Measurements from ENCODE around the gene ACSF2.
A peak's percentile ranks its signal among the peaks of the same experiment; 100 is the strongest.

The ACSF2 gene

DNA sequence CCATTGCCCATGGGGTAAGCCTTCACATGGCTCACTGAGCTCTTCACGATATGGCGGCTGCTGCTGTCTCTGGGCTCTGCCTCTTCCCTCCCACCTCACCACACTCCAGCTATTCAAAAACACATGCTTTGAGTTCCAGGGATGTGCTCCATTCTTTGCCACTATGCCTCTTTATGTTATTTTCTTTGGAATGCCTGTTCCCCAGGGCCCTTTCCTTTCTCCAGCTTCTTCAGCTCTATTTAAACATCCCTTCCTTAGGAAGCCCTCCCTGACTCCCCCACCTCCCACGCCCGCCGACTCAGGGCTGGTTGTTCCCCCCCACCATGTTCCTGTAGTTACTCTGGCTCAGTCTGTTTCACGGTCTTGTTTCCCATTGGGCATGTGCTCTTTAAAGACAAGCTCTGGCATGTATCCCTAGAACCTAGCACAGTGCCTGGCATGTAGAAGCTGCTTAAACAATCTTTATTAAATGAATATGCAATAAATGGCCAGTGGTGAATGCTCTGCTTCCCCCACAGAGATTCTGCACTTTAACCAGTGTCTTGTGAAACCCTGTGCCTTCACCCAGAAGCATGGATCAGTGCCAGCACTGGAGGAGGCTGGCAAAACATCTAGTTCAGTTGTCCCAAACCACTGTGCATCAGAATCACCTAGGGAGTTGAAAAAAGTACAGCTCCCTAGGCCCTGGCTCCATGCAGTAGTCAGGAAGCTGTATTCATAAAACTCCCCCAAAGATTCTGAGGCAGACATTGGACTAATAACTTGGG, 89.1 kb downstream of the ACSF2 start:
- peaks cover 38% of the 10 kb centered on the region for H3K4me1 ChIP-seq (ENCODE audit: control insufficient read depth, insufficient read depth, low read length)
- no peaks in the 10 kb centered on the region for H3K36me3 ChIP-seq (ENCODE audit: control insufficient read depth, insufficient read depth, low read length, severe bottlenecking)
- no peak overlapping the region for H3K4me3 ChIP-seq (ENCODE audit: low read length)
- H3K9me3 ChIP-seq (ENCODE audit: control insufficient read depth, low read length): no peaks in the 10 kb centered on the region
- peak; percentile 78 for DNase-seq (ENCODE audit: low read depth)
- H3K9ac ChIP-seq (ENCODE audit: low read length): peak overlapping the region; percentile 50
- H3K27me3 ChIP-seq (replicated peaks; ENCODE audit: control insufficient read depth, insufficient read depth, low read length): no peaks in the 10 kb centered on the region

DNA sequence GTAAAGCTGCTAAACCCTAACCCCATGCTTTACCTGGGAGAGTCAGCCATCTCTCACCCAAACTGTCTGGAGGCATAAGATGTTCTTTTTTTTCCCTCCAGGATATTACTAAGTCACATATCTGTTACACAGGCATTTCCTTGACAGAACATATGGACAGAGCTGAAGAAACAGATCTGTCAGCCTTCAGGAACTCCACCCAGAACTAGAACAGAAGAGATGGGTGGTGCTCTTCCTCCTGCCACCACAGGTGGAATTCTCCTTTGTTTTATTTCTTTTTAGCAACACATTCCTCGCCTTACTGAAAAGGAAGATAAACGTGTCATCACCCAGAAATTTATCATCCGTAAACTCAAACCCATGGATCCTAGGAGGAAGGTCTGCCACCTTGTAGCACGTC, 91.0 kb downstream of the ACSF2 start:
- peaks cover 28% of the 10 kb centered on the region for H3K4me1 ChIP-seq (ENCODE audit: control insufficient read depth, insufficient read depth, low read length)
- H3K9me3 ChIP-seq (ENCODE audit: control insufficient read depth, low read length): no peaks in the 10 kb centered on the region
- no peak overlapping the region for H3K9ac ChIP-seq (ENCODE audit: low read length)
- DNase-seq (ENCODE audit: low read depth): no peak
- no peak overlapping the region for H3K4me3 ChIP-seq (ENCODE audit: low read length)
- H3K27me3 ChIP-seq (replicated peaks; ENCODE audit: control insufficient read depth, insufficient read depth, low read length): no peaks in the 10 kb centered on the region
- no peaks in the 10 kb centered on the region for H3K36me3 ChIP-seq (ENCODE audit: control insufficient read depth, insufficient read depth, low read length, severe bottlenecking)

DNA sequence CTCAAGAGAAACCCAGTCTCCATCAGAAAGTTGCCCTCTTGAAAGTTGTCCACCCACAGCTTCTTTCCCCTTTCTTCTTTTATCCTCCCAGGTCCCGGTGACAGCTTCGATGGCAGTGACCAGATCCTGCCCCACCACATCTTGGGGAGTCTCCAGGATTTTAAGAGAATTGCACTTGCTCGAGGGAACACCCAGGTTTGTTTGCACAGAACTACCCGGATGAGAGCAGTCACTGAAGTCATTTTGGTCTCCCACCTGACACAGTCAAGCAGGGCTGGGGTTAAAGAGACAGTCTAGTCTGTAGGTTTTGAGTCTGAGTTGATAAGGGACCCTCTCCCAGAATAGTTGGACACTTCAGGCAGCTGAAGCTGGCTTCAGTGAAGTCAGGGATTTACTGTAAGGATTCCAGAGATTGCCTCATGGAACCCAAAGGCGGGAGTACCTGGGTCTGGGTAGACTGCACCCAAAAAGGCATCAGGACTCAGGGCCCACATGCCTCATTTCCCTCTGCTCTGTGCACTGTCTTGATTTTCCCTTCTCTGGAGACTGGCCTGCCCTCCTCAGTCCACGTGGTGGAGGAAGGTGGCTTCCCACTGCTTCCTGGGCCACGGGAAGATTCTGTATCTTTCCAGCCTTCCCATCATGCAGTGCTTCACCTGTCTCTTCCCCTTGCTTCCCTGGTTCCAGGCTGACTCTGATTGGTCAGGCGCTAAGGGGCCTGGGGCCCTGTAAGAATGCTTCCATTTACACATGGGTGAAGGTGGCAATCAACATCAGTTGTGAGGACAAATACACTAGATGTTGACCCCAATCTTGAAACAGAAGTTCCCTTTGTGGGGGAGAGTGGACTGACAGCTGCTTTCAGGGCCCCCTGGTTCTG, 91.7 kb downstream of the ACSF2 start:
- Histone ChIP-seq H3K27me3 (replicated peaks; ENCODE audit: control insufficient read depth, insufficient read depth, low read length) (no peaks in the 10 kb centered on the region), H3K36me3 (ENCODE audit: control insufficient read depth, insufficient read depth, low read length, severe bottlenecking) (no peaks in the 10 kb centered on the region), H3K9me3 (ENCODE audit: control insufficient read depth, low read length) (no peaks in the 10 kb centered on the region), H3K9ac (ENCODE audit: low read length) (no peak overlapping the region), H3K4me1 (ENCODE audit: control insufficient read depth, insufficient read depth, low read length) (peaks cover 28% of the 10 kb centered on the region), H3K4me3 (ENCODE audit: low read length) (no peak overlapping the region)
- no peak for DNase-seq (ENCODE audit: low read depth)

DNA sequence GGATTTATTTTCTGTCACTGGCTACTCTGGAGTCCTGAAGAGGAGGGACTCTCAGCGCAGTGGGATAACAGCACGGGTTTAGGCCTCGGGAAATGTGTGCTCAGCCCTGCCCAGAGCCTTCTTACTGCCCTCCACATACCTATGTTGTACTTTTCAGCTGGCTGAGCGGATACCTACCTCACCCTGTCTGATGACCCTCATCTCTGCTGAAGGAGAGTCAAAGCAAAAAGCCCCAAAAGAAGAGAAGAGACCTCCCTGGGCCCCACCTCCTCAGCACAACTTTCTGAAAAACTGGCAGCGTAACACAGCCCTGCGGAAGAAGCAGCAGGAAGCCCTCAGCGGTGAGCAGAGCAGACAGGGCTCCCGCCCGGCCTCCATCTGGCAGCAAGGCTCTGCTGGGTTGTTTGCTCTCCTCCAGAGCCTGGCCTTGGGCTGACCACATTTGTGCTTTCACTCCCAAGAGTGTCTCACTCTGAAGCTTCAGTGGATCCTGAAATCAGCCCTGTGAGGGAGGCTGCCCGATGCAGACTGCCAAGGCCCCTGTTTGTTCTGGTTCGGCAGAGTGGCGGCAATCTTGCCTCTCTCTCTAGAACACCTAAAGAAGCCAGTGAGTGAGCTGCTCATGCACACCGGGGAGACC, 92.5 kb downstream of the ACSF2 start:
- Histone ChIP-seq H3K4me3 (ENCODE audit: low read length) (no peak overlapping the region), H3K27me3 (replicated peaks; ENCODE audit: control insufficient read depth, insufficient read depth, low read length) (no peaks in the 10 kb centered on the region), H3K9me3 (ENCODE audit: control insufficient read depth, low read length) (no peaks in the 10 kb centered on the region), H3K4me1 (ENCODE audit: control insufficient read depth, insufficient read depth, low read length) (peaks cover 26% of the 10 kb centered on the region), H3K9ac (ENCODE audit: low read length) (no peak overlapping the region), H3K36me3 (ENCODE audit: control insufficient read depth, insufficient read depth, low read length, severe bottlenecking) (no peaks in the 10 kb centered on the region)
- no peak for DNase-seq (ENCODE audit: low read depth)

DNA sequence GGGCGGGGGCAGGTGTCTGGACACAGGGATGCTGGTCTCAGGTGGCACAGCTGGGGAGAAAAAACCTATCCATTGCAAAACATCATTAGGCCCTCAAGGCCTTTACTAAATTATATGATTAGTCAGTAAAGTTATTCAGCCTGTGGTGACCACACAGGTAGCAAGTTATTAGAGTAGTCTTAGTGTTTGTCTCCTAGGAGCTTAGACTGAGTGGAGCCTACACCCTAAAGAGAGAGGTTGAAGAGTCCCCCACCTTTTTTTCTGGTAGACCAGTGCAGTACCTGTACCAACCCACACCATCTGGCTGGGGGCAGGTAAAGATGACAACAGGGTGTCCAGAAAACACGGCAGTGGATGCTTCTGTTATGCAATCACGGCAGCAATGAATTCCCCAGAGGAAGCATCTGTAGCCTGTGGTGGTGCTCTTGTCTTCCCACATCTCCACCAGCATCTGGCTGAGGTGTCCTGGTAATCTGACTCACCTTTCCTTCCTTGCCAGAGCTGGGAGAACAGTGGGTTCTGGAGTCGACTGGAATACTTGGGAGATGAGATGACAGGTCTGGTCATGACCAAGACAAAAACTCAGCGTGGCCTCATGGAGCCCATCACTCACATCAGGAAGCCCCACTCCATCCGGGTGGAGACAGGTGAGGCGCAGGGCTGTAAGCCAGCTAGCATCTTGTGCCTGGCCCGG, 93.3 kb downstream of the ACSF2 start:
- Histone ChIP-seq H3K9ac (ENCODE audit: low read length) (no peak overlapping the region), H3K4me1 (ENCODE audit: control insufficient read depth, insufficient read depth, low read length) (peaks cover 18% of the 10 kb centered on the region), H3K36me3 (ENCODE audit: control insufficient read depth, insufficient read depth, low read length, severe bottlenecking) (no peaks in the 10 kb centered on the region), H3K27me3 (replicated peaks; ENCODE audit: control insufficient read depth, insufficient read depth, low read length) (no peaks in the 10 kb centered on the region), H3K4me3 (ENCODE audit: low read length) (no peak overlapping the region), H3K9me3 (ENCODE audit: control insufficient read depth, low read length) (no peaks in the 10 kb centered on the region)
- DNase-seq (ENCODE audit: low read depth): no peak

DNA sequence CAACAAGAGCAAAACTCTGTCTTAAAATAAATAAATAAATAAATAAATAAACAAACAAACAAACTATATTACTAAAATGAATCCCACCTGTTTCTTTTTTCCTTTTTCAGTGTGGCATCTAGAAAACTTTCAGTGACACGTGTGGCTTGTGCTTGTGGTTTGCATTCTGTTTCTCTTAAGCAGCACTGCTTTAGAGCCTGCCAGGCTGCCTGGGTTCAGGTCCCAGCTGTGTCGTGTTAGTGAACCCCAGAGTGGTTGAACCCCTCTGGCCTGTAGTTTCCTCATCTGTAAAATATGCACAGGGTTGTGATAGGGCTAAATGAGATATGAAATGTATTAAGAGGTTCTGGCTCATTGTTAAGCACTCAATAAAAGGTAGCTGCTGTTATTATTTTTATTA, 94.5 kb downstream of the ACSF2 start:
- Histone ChIP-seq H3K9me3 (ENCODE audit: control insufficient read depth, low read length) (no peaks in the 10 kb centered on the region), H3K36me3 (ENCODE audit: control insufficient read depth, insufficient read depth, low read length, severe bottlenecking) (no peaks in the 10 kb centered on the region), H3K27me3 (replicated peaks; ENCODE audit: control insufficient read depth, insufficient read depth, low read length) (peaks cover 3% of the 10 kb centered on the region), H3K4me3 (ENCODE audit: low read length) (no peak overlapping the region), H3K9ac (ENCODE audit: low read length) (no peak overlapping the region), H3K4me1 (ENCODE audit: control insufficient read depth, insufficient read depth, low read length) (peaks cover 6% of the 10 kb centered on the region)
- no peak for DNase-seq (ENCODE audit: low read depth)

DNA sequence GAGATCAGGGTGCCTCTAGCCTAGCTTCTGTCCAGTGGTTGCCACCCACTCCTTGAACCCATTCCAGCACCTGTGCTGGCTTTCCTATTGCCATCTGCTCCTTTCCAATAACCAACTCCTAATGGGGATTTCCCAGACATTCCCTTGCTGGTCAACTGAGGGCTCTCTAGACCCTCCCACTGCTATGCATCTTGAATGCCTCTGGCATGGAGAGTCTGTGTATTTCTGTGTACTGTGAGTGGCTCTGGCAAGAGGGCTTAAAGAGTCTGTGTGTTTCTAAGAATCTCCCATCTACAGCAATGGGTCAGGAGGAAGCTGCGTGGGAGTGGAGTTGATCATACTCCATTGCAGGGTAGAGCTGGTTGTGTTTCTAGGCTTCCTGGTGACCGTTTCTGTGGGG, 95.5 kb downstream of the ACSF2 start:
- peaks cover 3% of the 10 kb centered on the region for H3K27me3 ChIP-seq (replicated peaks; ENCODE audit: control insufficient read depth, insufficient read depth, low read length)
- DNase-seq (ENCODE audit: low read depth): no peak
- H3K36me3 ChIP-seq (ENCODE audit: control insufficient read depth, insufficient read depth, low read length, severe bottlenecking): no peaks in the 10 kb centered on the region
- no peaks in the 10 kb centered on the region for H3K4me1 ChIP-seq (ENCODE audit: control insufficient read depth, insufficient read depth, low read length)
- H3K9ac ChIP-seq (ENCODE audit: low read length): no peak overlapping the region
- H3K9me3 ChIP-seq (ENCODE audit: control insufficient read depth, low read length): no peaks in the 10 kb centered on the region
- H3K4me3 ChIP-seq (ENCODE audit: low read length): no peak overlapping the region

DNA sequence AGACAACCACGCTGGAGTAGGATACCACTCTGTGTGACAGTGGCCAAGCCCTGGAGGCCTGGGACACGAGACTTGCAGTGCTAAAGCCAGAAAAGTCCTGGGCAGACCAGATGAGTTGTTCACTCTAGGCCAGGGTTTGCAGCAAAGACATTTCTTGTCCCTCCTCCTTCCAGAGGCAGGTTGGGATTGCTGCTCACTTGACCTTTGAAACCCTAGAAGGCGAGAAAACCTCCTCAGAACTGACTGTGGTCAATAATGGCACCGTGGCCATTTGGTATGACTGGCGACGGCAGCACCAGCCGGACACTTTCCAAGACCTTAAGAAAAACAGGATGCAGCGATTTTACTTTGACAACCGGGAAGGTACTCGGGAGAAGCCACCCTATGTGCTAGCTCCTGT, 96.7 kb downstream of the ACSF2 start:
- no peak overlapping the region for H3K9ac ChIP-seq (ENCODE audit: low read length)
- DNase-seq (ENCODE audit: low read depth): no peak
- H3K9me3 ChIP-seq (ENCODE audit: control insufficient read depth, low read length): no peaks in the 10 kb centered on the region
- H3K36me3 ChIP-seq (ENCODE audit: control insufficient read depth, insufficient read depth, low read length, severe bottlenecking): no peaks in the 10 kb centered on the region
- H3K4me1 ChIP-seq (ENCODE audit: control insufficient read depth, insufficient read depth, low read length): no peaks in the 10 kb centered on the region
- peaks cover 7% of the 10 kb centered on the region for H3K27me3 ChIP-seq (replicated peaks; ENCODE audit: control insufficient read depth, insufficient read depth, low read length)
- H3K4me3 ChIP-seq (ENCODE audit: low read length): no peak overlapping the region

DNA sequence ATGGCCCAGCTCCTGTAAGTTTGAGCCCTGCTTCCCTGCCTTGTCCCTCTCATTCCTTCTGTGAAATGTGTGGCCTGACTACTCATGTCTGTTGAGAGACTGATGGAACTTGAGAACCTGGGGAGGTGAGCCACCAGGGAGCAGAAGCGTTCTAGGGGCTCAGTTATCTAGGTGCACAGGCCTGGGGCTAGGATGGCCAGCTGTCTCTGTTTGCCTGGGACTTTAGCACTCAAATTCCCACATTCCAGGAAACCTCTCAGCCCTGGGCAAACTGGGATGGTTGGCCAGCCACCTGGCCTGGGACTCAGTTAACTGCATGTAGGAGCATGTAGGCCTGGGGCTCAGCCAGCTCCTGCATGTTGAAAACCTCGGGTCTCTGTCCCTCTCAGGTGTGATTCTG, 97.2 kb downstream of the ACSF2 start:
- H3K4me3 ChIP-seq (ENCODE audit: low read length): no peak overlapping the region
- H3K27me3 ChIP-seq (replicated peaks; ENCODE audit: control insufficient read depth, insufficient read depth, low read length): peaks cover 7% of the 10 kb centered on the region
- no peak for DNase-seq (ENCODE audit: low read depth)
- H3K9ac ChIP-seq (ENCODE audit: low read length): no peak overlapping the region
- no peaks in the 10 kb centered on the region for H3K36me3 ChIP-seq (ENCODE audit: control insufficient read depth, insufficient read depth, low read length, severe bottlenecking)
- no peaks in the 10 kb centered on the region for H3K4me1 ChIP-seq (ENCODE audit: control insufficient read depth, insufficient read depth, low read length)
- H3K9me3 ChIP-seq (ENCODE audit: control insufficient read depth, low read length): no peaks in the 10 kb centered on the region
